ENCODE measurements around the gene PCDHA8.
"Not testable (repeated sequence)": the region's sequence is repeated elsewhere in the genome, so short reads cannot be mapped to it uniquely, and the experiment has no call there.

Gene PCDHA8

DNA sequence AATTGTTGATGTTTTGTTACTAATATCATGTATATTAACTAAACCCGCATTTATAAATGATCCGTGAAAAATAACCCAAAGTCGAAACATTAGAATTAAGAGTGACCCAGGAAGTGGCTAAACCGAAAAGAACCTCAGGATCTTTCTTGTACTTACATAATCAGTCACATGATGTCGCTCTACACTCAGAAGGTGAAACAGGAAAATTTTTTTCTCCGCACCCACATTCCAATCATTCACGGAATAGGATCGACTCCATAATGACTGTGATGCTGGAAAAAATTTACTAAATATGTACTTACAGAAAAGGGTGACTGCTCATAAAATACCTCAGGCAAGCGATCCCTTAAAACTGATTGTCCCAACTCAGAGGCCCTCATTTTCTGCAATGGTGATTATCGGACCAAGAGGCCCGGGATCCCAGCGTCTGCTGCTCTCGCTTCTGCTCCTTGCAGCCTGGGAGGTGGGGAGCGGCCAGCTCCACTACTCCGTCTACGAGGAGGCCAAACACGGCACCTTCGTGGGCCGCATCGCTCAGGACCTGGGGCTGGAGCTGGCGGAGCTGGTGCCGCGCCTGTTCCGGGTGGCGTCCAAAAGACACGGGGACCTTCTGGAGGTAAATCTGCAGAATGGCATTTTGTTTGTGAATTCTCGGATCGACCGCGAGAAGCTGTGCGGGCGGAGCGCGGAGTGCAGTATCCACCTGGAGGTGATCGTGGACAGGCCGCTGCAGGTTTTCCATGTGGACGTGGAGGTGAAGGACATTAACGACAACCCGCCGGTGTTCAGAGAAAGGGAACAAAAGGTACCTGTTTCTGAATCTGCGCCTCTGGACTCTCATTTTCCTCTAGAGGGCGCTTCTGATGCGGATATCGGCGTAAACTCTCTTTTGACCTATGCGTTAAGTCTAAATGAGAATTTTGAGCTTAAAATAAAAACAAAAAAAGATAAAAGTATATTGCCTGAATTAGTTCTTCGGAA, 34.4 kb downstream of the PCDHA8 start, which contains the start of gene PCDHA12:
PCDHA12 (plus strand) TSS at position 224 of the 981 bp plus-strand sequence; CDS start at position 389, 165 bp downstream.
- TF ChIP-seq, protein P1, sequence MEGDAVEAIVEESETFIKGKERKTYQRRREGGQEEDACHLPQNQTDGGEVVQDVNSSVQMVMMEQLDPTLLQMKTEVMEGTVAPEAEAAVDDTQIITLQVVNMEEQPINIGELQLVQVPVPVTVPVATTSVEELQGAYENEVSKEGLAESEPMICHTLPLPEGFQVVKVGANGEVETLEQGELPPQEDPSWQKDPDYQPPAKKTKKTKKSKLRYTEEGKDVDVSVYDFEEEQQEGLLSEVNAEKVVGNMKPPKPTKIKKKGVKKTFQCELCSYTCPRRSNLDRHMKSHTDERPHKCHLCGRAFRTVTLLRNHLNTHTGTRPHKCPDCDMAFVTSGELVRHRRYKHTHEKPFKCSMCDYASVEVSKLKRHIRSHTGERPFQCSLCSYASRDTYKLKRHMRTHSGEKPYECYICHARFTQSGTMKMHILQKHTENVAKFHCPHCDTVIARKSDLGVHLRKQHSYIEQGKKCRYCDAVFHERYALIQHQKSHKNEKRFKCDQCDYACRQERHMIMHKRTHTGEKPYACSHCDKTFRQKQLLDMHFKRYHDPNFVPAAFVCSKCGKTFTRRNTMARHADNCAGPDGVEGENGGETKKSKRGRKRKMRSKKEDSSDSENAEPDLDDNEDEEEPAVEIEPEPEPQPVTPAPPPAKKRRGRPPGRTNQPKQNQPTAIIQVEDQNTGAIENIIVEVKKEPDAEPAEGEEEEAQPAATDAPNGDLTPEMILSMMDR (IDR thresholded peaks at IDR 0.05; ENCODE audit: low read length, missing control alignments) = no peak
- H3K4me3 ChIP-seq (replicated peaks; ENCODE audit: low read depth, low read length) = no peak within 1 kb of the TSS
- DNase-seq (ENCODE audit: low read depth) = no peak

DNA sequence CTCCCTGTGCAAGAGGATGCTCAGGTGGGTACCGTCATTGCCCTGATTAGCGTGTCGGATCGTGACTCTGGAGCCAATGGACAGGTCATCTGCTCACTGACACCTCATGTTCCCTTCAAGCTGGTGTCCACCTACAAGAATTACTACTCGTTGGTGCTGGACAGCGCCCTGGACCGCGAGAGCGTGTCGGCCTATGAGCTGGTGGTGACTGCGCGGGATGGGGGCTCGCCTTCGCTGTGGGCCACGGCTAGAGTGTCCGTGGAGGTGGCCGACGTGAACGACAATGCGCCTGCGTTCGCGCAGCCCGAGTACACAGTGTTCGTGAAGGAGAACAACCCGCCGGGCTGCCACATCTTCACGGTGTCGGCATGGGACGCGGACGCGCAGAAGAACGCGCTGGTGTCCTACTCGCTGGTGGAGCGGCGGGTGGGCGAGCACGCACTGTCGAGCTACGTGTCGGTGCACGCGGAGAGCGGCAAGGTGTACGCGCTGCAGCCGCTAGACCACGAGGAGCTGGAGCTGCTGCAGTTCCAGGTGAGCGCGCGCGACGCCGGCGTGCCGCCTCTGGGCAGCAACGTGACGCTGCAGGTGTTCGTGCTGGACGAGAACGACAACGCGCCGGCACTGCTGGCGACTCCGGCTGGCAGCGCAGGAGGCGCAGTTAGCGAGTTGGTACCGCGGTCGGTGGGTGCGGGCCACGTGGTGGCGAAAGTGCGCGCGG, 35.7 kb downstream of the PCDHA8 start:
- not testable (repeated sequence) for DNase-seq (ENCODE audit: low read depth); H3K4me3 ChIP-seq (replicated peaks; ENCODE audit: low read depth, low read length)

DNA sequence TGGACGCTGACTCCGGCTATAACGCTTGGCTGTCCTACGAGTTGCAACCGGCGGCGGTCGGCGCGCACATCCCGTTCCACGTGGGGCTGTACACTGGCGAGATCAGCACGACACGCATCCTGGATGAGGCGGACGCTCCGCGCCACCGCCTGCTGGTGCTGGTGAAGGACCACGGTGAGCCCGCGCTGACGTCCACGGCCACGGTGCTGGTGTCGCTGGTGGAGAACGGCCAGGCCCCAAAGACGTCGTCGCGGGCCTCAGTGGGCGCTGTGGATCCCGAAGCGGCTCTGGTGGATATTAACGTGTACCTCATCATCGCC, 36.2 kb downstream of the PCDHA8 start:
- no peak overlapping the region for H3K4me3 ChIP-seq (replicated peaks; ENCODE audit: low read depth, low read length)
- TF ChIP-seq, protein P1 (IDR thresholded peaks at IDR 0.05; ENCODE audit: low read length, missing control alignments) = no peak
- no peak for DNase-seq (ENCODE audit: low read depth)

DNA sequence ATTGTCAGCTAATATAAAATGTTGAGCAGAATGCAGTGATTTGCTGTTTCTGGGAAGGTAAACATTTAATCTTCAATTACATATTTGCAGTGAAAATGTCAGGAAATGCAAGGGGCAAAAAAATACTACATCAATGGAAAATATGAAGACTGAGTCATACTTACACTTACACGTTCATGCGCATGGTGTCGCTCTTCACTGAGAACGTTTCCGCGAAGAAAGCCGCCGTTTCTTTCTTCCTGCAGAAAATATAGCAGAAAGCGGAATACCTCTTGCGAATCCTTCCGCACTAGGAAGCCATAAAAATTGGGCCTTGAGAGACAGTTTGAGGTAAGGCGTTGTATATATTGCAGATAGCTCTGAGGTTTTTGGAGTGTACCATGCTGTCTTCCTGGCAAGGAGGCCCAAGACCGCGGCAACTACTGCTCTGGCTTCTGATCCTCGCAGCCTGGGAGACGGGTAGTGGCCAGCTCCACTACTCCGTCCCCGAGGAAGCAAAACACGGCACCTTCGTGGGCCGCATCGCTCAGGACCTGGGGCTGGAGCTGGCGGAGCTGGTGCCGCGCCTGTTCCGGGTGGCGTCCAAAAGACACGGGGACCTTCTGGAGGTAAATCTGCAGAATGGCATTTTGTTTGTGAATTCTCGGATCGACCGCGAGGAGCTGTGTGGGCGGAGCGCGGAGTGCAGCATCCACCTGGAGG, 41.1 kb downstream of the PCDHA8 start, which contains the start of gene PCDHA13:
PCDHA13 (plus strand) TSS at position 236 of the 702 bp plus-strand sequence; CDS start at position 381, 145 bp downstream.
- TF ChIP-seq, protein P1 (IDR thresholded peaks at IDR 0.05; ENCODE audit: low read length, missing control alignments) = no peak
- DNase-seq (ENCODE audit: low read depth) = peak; percentile 7
- H3K4me3 ChIP-seq (replicated peaks; ENCODE audit: low read depth, low read length) = no peak within 1 kb of the TSS

DNA sequence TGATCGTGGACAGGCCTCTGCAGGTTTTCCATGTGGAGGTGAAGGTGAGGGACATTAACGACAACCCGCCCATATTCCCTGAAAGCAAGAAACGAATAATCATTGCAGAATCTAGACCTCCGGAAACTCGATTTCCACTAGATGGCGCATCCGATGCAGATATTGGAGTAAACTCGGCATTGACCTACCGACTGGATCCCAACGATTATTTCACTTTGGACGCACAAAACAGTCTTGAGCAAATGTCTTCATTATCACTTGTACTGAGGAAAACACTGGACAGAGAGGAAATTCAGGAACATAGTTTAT, 41.6 kb downstream of the PCDHA8 start:
- TF ChIP-seq, protein P1 (IDR thresholded peaks at IDR 0.05; ENCODE audit: low read length, missing control alignments) = no peak

DNA sequence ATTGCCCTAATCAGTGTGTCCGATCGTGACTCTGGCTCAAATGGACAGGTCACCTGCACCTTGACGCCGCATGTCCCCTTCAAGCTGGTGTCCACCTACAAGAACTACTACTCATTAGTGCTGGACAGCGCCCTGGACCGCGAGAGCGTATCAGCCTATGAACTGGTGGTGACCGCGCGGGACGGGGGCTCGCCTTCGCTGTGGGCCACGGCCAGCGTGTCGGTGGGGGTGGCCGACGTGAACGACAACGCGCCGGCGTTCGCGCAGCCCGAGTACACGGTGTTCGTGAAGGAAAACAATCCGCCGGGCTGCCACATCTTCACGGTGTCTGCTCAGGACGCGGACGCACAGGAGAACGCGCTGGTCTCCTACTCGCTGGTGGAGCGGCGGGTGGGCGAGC, 42.4 kb downstream of the PCDHA8 start:
- TF ChIP-seq, protein P1 (IDR thresholded peaks at IDR 0.05; ENCODE audit: low read length, missing control alignments) = no peak
- no peak overlapping the region for H3K4me3 ChIP-seq (replicated peaks; ENCODE audit: low read depth, low read length)

More for the DNA sequence above, 41.6 kb downstream of the PCDHA8 start:
- H3K4me3 ChIP-seq (replicated peaks; ENCODE audit: low read depth, low read length) = no peak overlapping the region
- no peak for DNase-seq (ENCODE audit: low read depth)

More for the DNA sequence above, 42.4 kb downstream of the PCDHA8 start:
- DNase-seq (ENCODE audit: low read depth) = no peak
